Vagina (tissue), 2 donors: ENCODE results near the gene DAZAP2. TPM values are rescaled to one million over a fixed set of nuclear protein-coding genes. Genes with fewer than 3 reads are reported as not detected.

Experiments
- DNase-seq, 2 donors: peaks; one replicate each; pipeline ENCODE4 v3.0.0-alpha.2; 2017; ENCODE audit errors: extremely low spot score in 2 of 2
- H3K27ac ChIP-seq: fragments of 200-600 bp; sonication (generic); one replicate; pipeline ENCODE4 v1.5.1; 2019
- H3K27me3 ChIP-seq: fragments of 200-600 bp; sonication (generic); one replicate; pipeline ENCODE4 v1.5.1; 2019
- H3K36me3 ChIP-seq, 2 donors: fragments of 200-600 bp; sonication (generic); one replicate each; pipeline ENCODE4 v1.5.1; 2017 to 2019
- H3K4me1 ChIP-seq: fragments of 200-600 bp; sonication (generic); one replicate; pipeline ENCODE4 v1.5.1; 2019
- H3K4me3 ChIP-seq, 2 donors: fragments of 200-600 bp; sonication (generic); 1 replicate in 1 of 2; 2 replicates in 1 of 2; pipeline ENCODE4 v1.5.1; 2016 to 2019
- H3K9me3 ChIP-seq: fragments of 200-600 bp; sonication (generic); one replicate; pipeline ENCODE4 v1.5.1; 2019
- POLR2A ChIP-seq, 2 donors: fragments of 450-650 bp; IDR thresholded peaks; one replicate each; pipeline ENCODE4 v1.6.1; 2017; ENCODE audit warnings: antibody characterized with exemption in 2 of 2, mild to moderate bottlenecking in 2 of 2, moderate library complexity in 2 of 2
- POLR2AphosphoS5 ChIP-seq, 2 donors: sonication (generic); formaldehyde crosslinking; IDR thresholded peaks; one replicate each; pipeline ENCODE4 v1.9.0; 2017; ENCODE audit warnings: antibody characterized with exemption in 2 of 2, mild to moderate bottlenecking in 2 of 2, low read depth in 1 of 2; ENCODE audit not compliant: insufficient read depth in 1 of 2
- intact Hi-C: fragments of 100-400 bp; cut with DNase I; formaldehyde crosslinking; loops from one replicate; pipeline ENCODE4 v1.15.1; 2023
- total RNA-seq: library from RNA; depleted of rRNA; stranded (reverse); fragments of >200 nt; gene quantifications from one replicate; pipeline ENCODE4 v1.2.3, GENCODE V29; 2016
- TF ChIP-seq, protein P1 (sequence below), 3 experiments: fragments of 450-650 bp in 2 of 3; fragments of 200-600 bp in 1 of 3; sonication (generic) in 1 of 3; IDR thresholded peaks; one replicate each; pipeline ENCODE4 v1.5.1; 2017 to 2019; ENCODE audit warnings: antibody characterized with exemption in 3 of 3, mild to moderate bottlenecking in 2 of 3, moderate library complexity in 2 of 3

The DAZAP2 gene
- total RNA-seq, 1 donor from 2014 or later, result 230 TPM

DNA sequence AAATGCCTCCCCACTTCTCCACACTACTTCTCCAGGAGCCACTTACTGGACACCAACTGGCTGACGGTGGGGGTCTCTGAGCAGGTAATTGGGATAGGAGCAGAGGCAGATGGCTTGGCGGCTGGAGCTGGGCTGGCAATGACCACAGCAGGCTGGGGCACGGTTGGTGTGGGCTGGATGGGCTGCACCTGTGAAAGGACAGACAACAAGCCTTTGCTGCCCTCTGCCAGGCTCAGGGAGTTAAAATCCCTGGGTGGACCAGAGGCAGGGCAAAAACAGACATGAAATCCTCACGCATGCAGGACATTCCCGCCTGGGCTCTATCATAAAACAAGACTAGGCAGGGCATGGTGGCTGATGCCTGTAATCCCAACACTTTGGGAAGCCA lies 46.3 kb upstream of the DAZAP2 start:
- peaks cover 0 to 16% of the 10 kb centered on the region in 2 donors for H3K36me3 ChIP-seq
- TF ChIP-seq, protein P1, sequence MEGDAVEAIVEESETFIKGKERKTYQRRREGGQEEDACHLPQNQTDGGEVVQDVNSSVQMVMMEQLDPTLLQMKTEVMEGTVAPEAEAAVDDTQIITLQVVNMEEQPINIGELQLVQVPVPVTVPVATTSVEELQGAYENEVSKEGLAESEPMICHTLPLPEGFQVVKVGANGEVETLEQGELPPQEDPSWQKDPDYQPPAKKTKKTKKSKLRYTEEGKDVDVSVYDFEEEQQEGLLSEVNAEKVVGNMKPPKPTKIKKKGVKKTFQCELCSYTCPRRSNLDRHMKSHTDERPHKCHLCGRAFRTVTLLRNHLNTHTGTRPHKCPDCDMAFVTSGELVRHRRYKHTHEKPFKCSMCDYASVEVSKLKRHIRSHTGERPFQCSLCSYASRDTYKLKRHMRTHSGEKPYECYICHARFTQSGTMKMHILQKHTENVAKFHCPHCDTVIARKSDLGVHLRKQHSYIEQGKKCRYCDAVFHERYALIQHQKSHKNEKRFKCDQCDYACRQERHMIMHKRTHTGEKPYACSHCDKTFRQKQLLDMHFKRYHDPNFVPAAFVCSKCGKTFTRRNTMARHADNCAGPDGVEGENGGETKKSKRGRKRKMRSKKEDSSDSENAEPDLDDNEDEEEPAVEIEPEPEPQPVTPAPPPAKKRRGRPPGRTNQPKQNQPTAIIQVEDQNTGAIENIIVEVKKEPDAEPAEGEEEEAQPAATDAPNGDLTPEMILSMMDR (IDR thresholded peaks at IDR 0.05), result no peak
- no peak for TF ChIP-seq POLR2AphosphoS5 (IDR thresholded peaks at IDR 0.05; ENCODE audit: insufficient read depth in 1 of 2, low read depth in 1 of 2)
- TF ChIP-seq POLR2A (IDR thresholded peaks at IDR 0.05), result no peak
- H3K27ac ChIP-seq, result no peak overlapping the region
- H3K27me3 ChIP-seq, result no peaks in the 10 kb centered on the region
- DNase-seq, result no peak
- no peaks in the 10 kb centered on the region for H3K4me1 ChIP-seq
- H3K4me3 ChIP-seq, result no peak overlapping the region
- H3K9me3 ChIP-seq, result no peaks in the 10 kb centered on the region
- intact Hi-C loops, result no loop called here

DNA sequence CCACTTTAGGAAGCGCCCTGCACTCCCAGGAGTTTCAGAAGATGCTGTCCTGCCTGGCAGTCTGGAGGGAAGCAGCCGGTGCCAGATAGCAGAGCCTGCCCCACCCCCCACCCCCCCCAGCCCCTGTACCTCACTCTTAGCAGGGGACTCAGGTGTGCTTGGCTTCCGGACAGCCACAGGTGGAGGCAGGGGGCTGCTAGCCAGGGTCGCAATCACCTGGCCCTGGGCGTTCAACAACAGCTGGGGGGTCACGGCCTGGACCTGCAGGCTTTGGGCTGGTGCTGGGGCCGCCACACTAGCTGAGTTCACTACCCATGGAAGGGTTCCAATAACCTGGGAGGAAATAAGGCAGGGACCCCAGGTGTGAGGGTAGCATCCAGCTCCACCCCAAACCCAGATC lies 42.8 kb upstream of the DAZAP2 start:
- Histone ChIP-seq H3K9me3 (no peaks in the 10 kb centered on the region), H3K36me3 (peaks cover 0 to 14% of the 10 kb centered on the region in 2 donors), H3K27me3 (no peaks in the 10 kb centered on the region), H3K4me1 (no peaks in the 10 kb centered on the region), H3K4me3 (no peak overlapping the region), H3K27ac (no peak overlapping the region)
- TF ChIP-seq, protein P1 (IDR thresholded peaks at IDR 0.05), result no peak
- TF ChIP-seq POLR2AphosphoS5 (IDR thresholded peaks at IDR 0.05; ENCODE audit: insufficient read depth in 1 of 2, low read depth in 1 of 2) (no peak), POLR2A (IDR thresholded peaks at IDR 0.05) (no peak)
- no peak for DNase-seq
- intact Hi-C loops, result no loop called here

DNA sequence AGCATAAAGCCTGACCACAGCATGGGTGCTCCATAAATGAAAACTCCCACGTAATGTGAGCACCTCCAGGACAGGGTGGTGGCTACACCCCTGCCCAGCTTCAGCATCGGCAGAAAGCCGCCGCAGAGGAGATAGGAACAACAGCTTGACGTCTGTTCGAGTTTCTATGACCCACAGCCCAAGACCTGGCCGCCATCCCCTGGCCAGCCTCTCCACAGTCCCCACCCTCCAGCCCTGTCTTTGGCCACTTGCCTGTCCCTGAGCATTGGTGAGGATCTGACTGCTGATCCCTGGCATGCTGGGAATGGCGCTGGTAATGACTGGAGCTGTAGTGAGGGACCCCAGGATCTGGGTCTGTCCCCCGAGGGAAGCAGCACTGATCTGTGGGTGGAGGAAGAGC lies 42.1 kb upstream of the DAZAP2 start:
- Histone ChIP-seq H3K4me3 (no peak overlapping the region), H3K27ac (no peak overlapping the region), H3K4me1 (no peaks in the 10 kb centered on the region), H3K36me3 (peaks cover 0 to 9% of the 10 kb centered on the region in 2 donors), H3K27me3 (no peaks in the 10 kb centered on the region), H3K9me3 (no peaks in the 10 kb centered on the region)
- intact Hi-C loops, result no loop called here
- DNase-seq, result no peak
- TF ChIP-seq POLR2AphosphoS5 (IDR thresholded peaks at IDR 0.05; ENCODE audit: insufficient read depth in 1 of 2, low read depth in 1 of 2), result no peak
- TF ChIP-seq POLR2A (IDR thresholded peaks at IDR 0.05), result no peak
- TF ChIP-seq, protein P1 (IDR thresholded peaks at IDR 0.05), result no peak

DNA sequence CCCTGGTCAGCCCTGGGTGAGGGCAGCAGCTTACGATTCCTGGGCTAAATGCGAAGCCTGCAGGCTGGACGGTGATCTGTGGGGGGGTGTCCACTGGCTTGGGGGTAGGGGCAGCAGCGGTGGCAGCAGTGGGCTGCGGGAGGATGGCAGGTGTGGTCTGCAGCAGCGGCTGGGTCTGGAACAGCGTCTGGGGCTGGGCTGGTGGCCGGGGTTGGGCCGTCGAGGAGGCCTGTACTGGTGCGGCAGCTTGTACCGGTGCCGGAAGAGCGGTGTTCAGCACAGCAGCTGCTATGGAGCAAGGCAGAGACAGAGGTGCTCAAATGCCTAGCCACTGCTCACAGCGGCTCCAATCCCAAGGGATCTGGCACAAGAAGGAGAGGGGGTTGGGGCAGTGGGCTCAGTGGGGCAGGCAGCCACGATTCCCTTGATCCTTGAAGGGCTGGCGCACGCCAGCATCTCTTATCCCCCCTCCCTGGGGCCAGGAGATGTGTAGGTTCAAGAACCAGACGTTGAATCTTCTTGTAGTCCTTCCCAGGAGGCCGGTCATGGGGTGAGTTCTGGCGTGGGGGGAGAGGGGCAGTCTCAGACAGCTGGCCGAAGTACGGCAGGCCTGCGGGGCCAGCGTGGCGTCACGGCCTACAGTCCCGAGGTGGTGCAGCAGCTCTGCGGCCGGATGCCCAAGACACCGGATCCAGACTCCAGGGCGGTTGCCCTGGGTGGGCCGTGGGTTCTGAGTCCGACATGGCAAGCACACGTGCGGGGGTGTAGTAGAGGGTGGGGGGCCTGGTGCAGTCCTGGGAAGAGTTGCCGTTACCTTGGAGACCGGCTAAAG lies 40.7 kb upstream of the DAZAP2 start:
- intact Hi-C loops, result no loop called here
- DNase-seq, result no peak

More for the DNA sequence above, 40.7 kb upstream of the DAZAP2 start:
- no peak overlapping the region for H3K4me3 ChIP-seq
- H3K9me3 ChIP-seq, result no peaks in the 10 kb centered on the region
- no peaks in the 10 kb centered on the region for H3K27me3 ChIP-seq
- TF ChIP-seq POLR2AphosphoS5 (IDR thresholded peaks at IDR 0.05; ENCODE audit: insufficient read depth in 1 of 2, low read depth in 1 of 2) (no peak), POLR2A (IDR thresholded peaks at IDR 0.05) (no peak)
- TF ChIP-seq, protein P1 (IDR thresholded peaks at IDR 0.05), result no peak
- no peaks in the 10 kb centered on the region for H3K4me1 ChIP-seq
- H3K27ac ChIP-seq, result no peak overlapping the region
- peaks cover 0 to 9% of the 10 kb centered on the region in 2 donors for H3K36me3 ChIP-seq
